ENCODE results near the gene CSNK2B.

CSNK2B gene

GRCh38 chr6:31665501-31666336 lies at the start of gene CSNK2B:
Gene CSNK2B (plus strand): TSS chr6:31666080. CDS start chr6:31666832, 752 bp downstream.
- DNase-seq = peak; percentile 90

DNA sequence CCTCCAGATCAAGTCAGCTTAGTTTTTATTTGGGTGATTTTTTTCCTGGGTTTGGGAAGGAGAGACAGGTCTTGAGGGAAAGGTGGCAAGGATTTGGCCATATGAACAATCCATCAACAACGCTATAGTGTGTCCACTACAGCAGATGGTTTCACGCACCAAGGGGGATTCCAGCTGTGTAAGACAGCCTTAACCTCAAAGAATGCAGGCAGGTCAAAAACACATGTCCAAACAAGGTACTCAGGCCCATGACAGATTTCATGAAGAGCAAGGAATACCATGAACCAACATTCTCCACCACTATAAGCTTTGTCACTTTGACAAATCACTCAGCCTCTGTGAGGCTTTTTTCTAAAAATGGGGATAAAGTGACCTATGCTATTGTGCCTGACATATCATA lies 48.9 kb upstream of the CSNK2B start:
- DNase-seq = no peak

DNA sequence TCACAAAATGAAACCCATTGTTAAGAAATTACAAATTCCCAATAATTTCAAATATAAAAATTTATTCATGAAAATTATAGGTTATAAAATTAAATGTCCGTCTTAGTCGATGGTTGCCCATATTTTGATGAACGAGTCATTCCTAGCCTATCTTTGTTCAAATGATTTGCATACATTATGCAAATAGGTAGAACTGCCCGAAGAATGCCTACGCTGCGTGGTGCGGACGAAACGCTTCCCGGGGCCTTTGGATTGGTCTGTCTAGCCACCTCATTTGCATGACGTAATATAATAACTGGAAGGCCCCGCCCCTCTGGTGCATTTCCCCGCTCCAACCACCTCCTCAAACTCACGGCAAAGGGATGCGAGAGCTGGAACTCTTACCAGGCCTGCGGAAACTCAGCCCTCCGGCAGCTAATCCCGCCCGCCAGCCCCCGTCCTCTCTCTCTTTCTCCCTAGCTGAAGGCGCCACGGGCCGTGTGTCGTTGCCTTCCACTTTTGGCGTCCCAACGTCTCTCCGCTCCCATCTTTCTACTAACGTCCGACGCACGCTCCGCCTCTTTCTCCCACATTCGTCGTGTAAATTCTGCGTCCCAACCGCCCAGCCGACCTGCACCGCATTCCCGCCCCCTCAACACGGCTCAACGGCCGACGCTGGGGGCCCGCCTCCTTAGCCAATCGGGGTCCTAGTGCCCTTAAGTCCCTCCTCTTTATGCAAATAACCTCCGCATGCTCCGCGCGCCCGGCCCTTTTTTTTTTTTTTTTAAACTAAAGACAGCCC lies 45.9 kb upstream of the CSNK2B start:
- DNase-seq = peak; percentile 93

DNA sequence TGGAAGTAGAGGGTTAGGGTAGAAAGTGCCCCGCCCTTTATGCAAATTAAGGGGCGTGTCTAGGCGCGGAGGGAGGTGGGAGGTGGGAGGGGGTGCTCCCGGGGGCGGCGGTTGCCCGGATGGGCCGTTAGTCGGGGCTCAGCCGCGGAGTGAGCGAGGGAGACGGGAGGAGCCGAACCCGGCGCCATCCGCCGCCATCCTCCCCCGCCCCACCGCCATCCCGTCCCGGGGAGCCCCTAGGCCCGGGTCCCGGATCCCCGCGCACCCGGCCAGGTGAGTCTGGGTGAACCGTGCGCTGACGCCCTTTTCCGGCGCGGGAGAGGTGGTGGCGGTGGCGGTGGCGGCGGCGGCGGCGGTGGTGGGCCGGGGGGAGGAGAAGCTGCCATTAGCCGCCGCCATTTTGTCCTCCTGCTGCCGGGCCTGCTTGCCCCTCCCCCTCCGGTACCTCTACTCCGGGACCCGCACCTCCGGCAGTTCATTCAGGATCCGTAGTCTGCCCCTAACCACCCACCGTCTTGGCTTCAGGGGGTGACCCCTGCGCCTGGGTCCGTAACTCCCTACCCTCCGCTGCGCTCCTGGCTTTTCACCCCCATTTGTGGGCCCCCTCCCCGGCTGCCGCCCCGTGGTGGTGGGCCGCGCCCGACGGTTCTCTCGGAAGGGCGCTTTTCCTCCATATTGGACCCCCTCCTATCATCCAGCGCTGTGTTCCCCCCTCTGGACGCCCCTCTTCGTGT lies 45.1 kb upstream of the CSNK2B start, which contains the start of gene PRRC2A:
Gene PRRC2A, plus strand, starts transcription at position 130 of the 734 bp plus-strand sequence. CDS start 2,075 bp downstream, outside the sequence.
- DNase-seq = peak; percentile 36

DNA sequence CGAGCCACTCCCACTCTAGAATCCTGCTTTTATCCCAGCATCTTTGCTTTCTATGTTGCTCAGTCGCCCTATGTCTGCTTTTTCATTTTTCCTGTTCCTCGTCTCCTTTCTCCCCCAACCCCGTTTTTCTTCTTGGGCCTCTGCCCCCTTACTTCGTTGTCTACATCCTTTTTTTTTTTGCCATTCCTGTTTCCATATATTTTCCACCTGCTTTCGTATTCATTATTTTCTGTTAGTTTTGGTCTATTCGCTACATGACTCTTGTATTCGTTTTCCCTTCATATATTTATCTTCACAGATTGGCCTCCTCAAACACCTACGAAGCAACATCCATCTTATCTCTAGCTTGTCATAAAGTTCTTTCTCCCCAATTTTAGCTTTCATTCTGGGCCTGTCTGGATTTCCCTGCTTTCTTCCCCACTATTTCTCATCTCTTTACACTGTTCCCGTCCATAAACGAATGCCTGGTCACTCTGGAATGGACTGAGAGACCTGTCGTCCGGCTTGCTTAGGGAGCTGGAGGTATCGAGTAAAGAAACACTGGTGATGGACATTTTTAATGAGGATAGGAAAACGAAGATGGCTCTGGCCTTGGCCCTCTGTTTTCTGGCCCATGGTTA lies 44.5 kb upstream of the CSNK2B start:
- DNase-seq = no peak

GRCh38 chr6:31621991-31622390 lies 43.9 kb upstream of the CSNK2B start:
- no peak for DNase-seq

GRCh38 chr6:31622684-31623091 lies 43.2 kb upstream of the CSNK2B start:
- no peak for DNase-seq

DNA sequence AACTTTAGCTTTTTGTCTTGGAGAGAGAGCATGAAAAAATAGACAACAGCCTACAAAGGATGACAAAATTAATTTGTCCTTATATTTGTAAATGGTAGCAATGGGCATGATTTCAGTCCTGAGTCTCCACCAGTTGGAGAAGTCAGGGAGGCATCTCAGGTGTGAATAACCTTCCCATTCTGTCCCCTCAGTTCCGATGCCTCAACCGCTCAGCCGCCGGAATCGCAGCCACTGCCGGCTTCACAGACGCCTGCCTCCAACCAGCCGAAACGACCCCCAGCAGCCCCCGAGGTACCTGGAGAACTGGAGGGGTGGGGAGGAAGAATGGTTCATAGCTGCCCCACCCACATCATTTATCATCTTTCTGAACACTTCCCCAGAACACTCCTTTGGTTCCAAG lies 41.8 kb upstream of the CSNK2B start:
- DNase-seq = no peak

DNA sequence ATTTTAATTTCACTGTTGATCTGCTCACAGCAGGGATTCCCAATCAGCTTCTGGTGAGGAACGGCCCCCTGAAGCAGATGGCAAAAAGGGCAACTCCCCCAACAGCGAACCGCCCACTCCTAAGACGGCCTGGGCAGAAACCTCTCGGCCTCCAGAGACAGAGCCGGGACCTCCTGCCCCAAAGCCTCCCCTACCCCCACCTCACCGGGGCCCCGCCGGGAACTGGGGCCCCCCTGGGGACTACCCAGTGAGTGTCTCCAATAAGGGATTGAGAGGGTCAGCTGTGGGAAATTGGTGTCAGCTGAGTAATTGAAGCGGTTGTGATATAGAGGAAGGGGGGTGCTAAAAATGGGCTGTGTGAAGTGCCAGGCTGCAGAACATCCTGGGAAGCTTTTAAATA lies 38.9 kb upstream of the CSNK2B start:
- no peak for DNase-seq

- DNase-seq = no peak
Observed at GRCh38 chr6:31627690-31628287, 38.1 kb upstream of the CSNK2B start.

GRCh38 chr6:31629014-31629413 lies 36.9 kb upstream of the CSNK2B start:
- no peak for DNase-seq

GRCh38 chr6:31630177-31630934 lies 35.5 kb upstream of the CSNK2B start:
- no peak for DNase-seq

GRCh38 chr6:31631209-31631608 lies 34.7 kb upstream of the CSNK2B start:
- no peak for DNase-seq

- DNase-seq = no peak
Observed at GRCh38 chr6:31631681-31632278, 34.1 kb upstream of the CSNK2B start.

- no peak for DNase-seq
Observed at GRCh38 chr6:31632279-31632946, 33.5 kb upstream of the CSNK2B start.

DNA sequence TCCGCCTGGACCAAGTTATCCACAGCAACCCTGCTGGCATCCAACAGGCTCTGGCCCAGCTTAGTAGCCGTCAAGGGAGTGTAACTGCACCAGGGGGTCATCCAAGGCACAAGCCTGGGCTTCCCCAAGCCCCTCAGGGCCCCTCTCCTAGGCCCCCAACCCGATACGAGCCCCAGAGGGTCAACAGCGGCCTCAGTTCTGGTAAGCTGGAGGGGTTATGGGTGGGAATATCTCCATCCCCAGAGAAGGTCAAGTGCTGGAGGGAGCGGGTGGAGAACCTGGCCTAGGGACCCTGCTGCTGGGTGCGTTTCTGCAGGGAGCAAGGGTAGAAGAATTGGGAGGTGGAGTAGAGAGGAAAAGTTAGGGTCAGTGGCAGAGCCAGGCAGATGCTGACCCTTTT lies 32.4 kb upstream of the CSNK2B start:
- no peak for DNase-seq

- no peak for DNase-seq
Observed at GRCh38 chr6:31634131-31634530, 31.7 kb upstream of the CSNK2B start.

GRCh38 chr6:31634969-31635575 lies 30.8 kb upstream of the CSNK2B start:
- no peak for DNase-seq

- DNase-seq = no peak
Observed at GRCh38 chr6:31636698-31637596, 28.9 kb upstream of the CSNK2B start.
